B cell (primary cell): ENCODE results near the gene ATRNL1. TPM values are rescaled to one million over a fixed set of nuclear protein-coding genes. Genes with fewer than 3 reads are reported as not detected.

Source experiments
- ATAC-seq: fragments of 200-7000 bp; cut with Tn5 transposase; one replicate; pipeline ENCODE4 v1.10.0; 2021; ENCODE audit warnings: low read depth, mild to moderate bottlenecking, moderate number of reproducible peaks, moderate library complexity
- CTCF ChIA-PET: fragments of 350-600 bp; sonication (Branson Sonifier 250); formaldehyde crosslinking; loops from one replicate; lab custom pipeline; 2021; ENCODE audit warnings: antibody characterized with exemption, inconsistent platforms; lab: Charles Lee
- POLR2A ChIA-PET: fragments of 350-600 bp; sonication (Branson Sonifier 250); formaldehyde crosslinking; loops from one replicate; lab custom pipeline; 2021; ENCODE audit warnings: antibody characterized with exemption; lab: Charles Lee
- DNase-seq: peaks from one replicate; pipeline ENCODE4 v3.0.0; 2013
- H2AFZ ChIP-seq: 2 replicates; pipeline ENCODE4 v1.6.1; 2012; ENCODE audit warnings: mild to moderate bottlenecking, low read depth, low read length; ENCODE audit not compliant: insufficient read depth, poor library complexity, severe bottlenecking
- H3K27ac ChIP-seq, 2 donors: 1 replicate in 1 of 2; 2 replicates in 1 of 2; pipeline ENCODE4 v1.5.1; 2012 to 2013; ENCODE audit warnings: low read length in 2 of 2, mild to moderate bottlenecking in 2 of 2, moderate library complexity in 1 of 2
- H3K27me3 ChIP-seq, 4 experiments: fragments of 200-600 bp in 1 of 4; sonication (generic) in 1 of 4; replicated peaks in 1 of 4; 1 replicate in 2 of 4; 2 replicates in 2 of 4; pipeline versions ENCODE4 v1.6.1 to v1.7.0; 2013 to 2016; ENCODE audit warnings: low read length in 3 of 4, mild to moderate bottlenecking in 2 of 4, mixed read lengths in 1 of 4, moderate library complexity in 1 of 4; ENCODE audit not compliant: insufficient read depth in 4 of 4, control insufficient read depth in 3 of 4; ENCODE audit errors: control extremely low read depth in 1 of 4
- H3K36me3 ChIP-seq, 2 experiments: replicated peaks in 1 of 2; 1 replicate in 1 of 2; 2 replicates in 1 of 2; pipeline versions ENCODE4 v1.6.1 to v1.7.1; 2013; ENCODE audit warnings: low read length in 1 of 2; ENCODE audit not compliant: insufficient read depth in 2 of 2, control insufficient read depth in 1 of 2; ENCODE audit errors: control extremely low read depth in 1 of 2, extremely low read depth in 1 of 2
- H3K4me1 ChIP-seq, 2 donors: fragments of 200-600 bp in 1 of 2; sonication (generic) in 1 of 2; 1 replicate in 1 of 2; 2 replicates in 1 of 2; pipeline versions ENCODE4 v1.5.1 to v1.6.1; 2013 to 2017; ENCODE audit warnings: low read length in 2 of 2; ENCODE audit not compliant: control insufficient read depth in 2 of 2, insufficient read depth in 2 of 2
- H3K4me2 ChIP-seq: replicated peaks from 2 replicates; pipeline ENCODE3; 2012; ENCODE audit warnings: mild to moderate bottlenecking, low read depth, low read length; ENCODE audit not compliant: poor library complexity, severe bottlenecking
- H3K4me3 ChIP-seq, 5 experiments: fragments of 200-600 bp in 1 of 5; sonication (generic) in 1 of 5; 1 replicate in 3 of 5; 2 replicates in 2 of 5; pipeline versions ENCODE4 v1.5.1 to v1.7.0; 2011 to 2016; ENCODE audit warnings: low read length in 4 of 5, mild to moderate bottlenecking in 4 of 5, low read depth in 2 of 5, control low read depth in 1 of 5, moderate library complexity in 1 of 5; ENCODE audit not compliant: insufficient read depth in 1 of 5; ENCODE audit errors: control extremely low read depth in 1 of 5, extremely low read depth in 1 of 5
- H3K79me2 ChIP-seq: fragments of 200-600 bp; sonication (generic); one replicate; pipeline ENCODE4 v1.6.0; 2016; ENCODE audit warnings: low read length; ENCODE audit not compliant: control insufficient read depth, insufficient read depth
- H3K9ac ChIP-seq: fragments of 200-600 bp; sonication (generic); 2 replicates; pipeline ENCODE4 v1.6.1; 2017; ENCODE audit warnings: mild to moderate bottlenecking, low read length, moderate library complexity
- H3K9me3 ChIP-seq, 3 donors: one replicate each; pipeline versions ENCODE4 v1.6.1 to v1.7.1; 2013; ENCODE audit warnings: low read length in 2 of 3; ENCODE audit not compliant: control insufficient read depth in 2 of 3, insufficient read depth in 1 of 3; ENCODE audit errors: control extremely low read depth in 1 of 3
- H4K20me1 ChIP-seq: 2 replicates; pipeline ENCODE4 v1.6.0; 2012; ENCODE audit warnings: mild to moderate bottlenecking, low read length; ENCODE audit not compliant: insufficient read depth, control insufficient read depth, poor library complexity, severe bottlenecking
- H3K27ac Mint-ChIP-seq: one replicate; pipeline ENCODE4 v1.8.0; 2021; ENCODE audit warnings: mixed read lengths
- H3K27me3 Mint-ChIP-seq: one replicate; pipeline ENCODE4 v1.8.0; 2021; ENCODE audit warnings: mixed read lengths
- H3K4me1 Mint-ChIP-seq: one replicate; pipeline ENCODE4 v1.8.0; 2021; ENCODE audit warnings: mixed read lengths
- H3K4me3 Mint-ChIP-seq: one replicate; pipeline ENCODE4 v1.8.0; 2021; ENCODE audit warnings: mixed read lengths
- H3K9me3 Mint-ChIP-seq: one replicate; pipeline ENCODE4 v1.8.0; 2022; ENCODE audit warnings: mixed read lengths; ENCODE audit not compliant: insufficient read depth
- CTCF ChIP-seq: fragments of 200-600 bp; IDR thresholded peaks from one replicate; pipeline ENCODE4 v1.8.0; 2022; ENCODE audit warnings: antibody characterized with exemption, mild to moderate bottlenecking
- EZH2 ChIP-seq: IDR thresholded peaks from 2 replicates; pipeline ENCODE4 v1.6.1; 2012; ENCODE audit warnings: borderline replicate concordance, low read depth, mild to moderate bottlenecking, moderate library complexity, low read length; ENCODE audit not compliant: insufficient read depth, poor library complexity, severe bottlenecking
- WGBS: methylation state at CpG from one replicate; pipeline ENCODE4 v1.1.5; 2013; ENCODE audit warnings: missing lambda C conversion rate; ENCODE audit not compliant: insufficient coverage; 5-methylcytosine and 5-hydroxymethylcytosine counted together
- intact Hi-C: fragments of 100-400 bp; cut with micrococcal nuclease; formaldehyde crosslinking; loops from one replicate; pipeline ENCODE4 v1.10.0; 2022
- polyA plus RNA-seq: library from polyadenylated mRNA; depleted of rRNA; stranded (reverse); fragments of >200 nt; gene quantifications from 2 replicates; pipeline ENCODE4 v1.2.3, GENCODE V29; 2012
- total RNA-seq, 2 donors: library from RNA; stranded (reverse); fragments of 120-200 nt in 1 of 2; gene quantifications; 1 replicate in 1 of 2; 2 replicates in 1 of 2; pipeline versions ENCODE4 v1.2.3 to v1.2.4, GENCODE V29; 2013 to 2022

ATRNL1 gene
- total and polyA plus RNA-seq, 2 donors (not counting 1 experiment from before 2014, with no cell fraction given) = 0.24 to 2.2 TPM

DNA sequence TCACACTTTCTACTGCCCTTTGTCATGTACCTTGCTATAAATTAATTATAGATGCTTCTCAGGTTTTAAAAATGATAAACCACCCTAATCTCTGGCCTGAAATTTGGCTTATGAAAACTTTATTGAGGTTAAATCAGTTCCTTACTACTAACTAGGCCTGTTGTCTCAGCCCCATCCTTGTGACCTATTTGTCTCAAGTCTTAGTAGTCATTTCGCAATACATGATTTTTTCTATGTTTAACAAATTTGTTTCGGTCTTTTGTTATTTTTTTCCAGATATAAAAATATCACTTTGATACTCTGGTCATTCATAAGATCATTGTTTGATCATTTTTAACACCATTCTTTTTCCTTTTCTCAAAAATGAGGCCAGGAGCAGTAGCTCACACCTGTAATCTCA, 768.3 kb downstream of the ATRNL1 start:
- Histone ChIP-seq H3K4me2 (no peak overlapping the region), H3K4me3 (no peak overlapping the region), H3K4me1 (no peaks in the 10 kb centered on the region), H3K9me3 (no peaks in the 10 kb centered on the region), H3K79me2 (no peaks in the 10 kb centered on the region), H4K20me1 (no peaks in the 10 kb centered on the region), H3K9ac (no peak overlapping the region), H3K27me3 (no peaks in the 10 kb centered on the region), H3K36me3 (no peaks in the 10 kb centered on the region), H3K27ac (no peak overlapping the region), H2AFZ (no peak overlapping the region)
- peaks cover 4% of the 10 kb centered on the region for H3K9me3 Mint-ChIP-seq
- DNase-seq = no peak
- ChIA-PET CTCF (no interaction called here), POLR2A (no interaction called here)
- no peak for ATAC-seq
- H3K4me3 Mint-ChIP-seq = no peak overlapping the region
- H3K4me1 Mint-ChIP-seq = no peaks in the 10 kb centered on the region
- no peak for TF ChIP-seq CTCF
- TF ChIP-seq EZH2 = no peak
- no peaks in the 10 kb centered on the region for H3K27me3 Mint-ChIP-seq
- no CpG with 5 or more reads among the region's 2 CpGs for WGBS
- intact Hi-C loops = no loop called here
- H3K27ac Mint-ChIP-seq = no peak overlapping the region

GRCh38 chr10:115861864-115862263, 768.7 kb downstream of the ATRNL1 start:
- intact Hi-C loops = no loop called here

More at GRCh38 chr10:115861864-115862263, 768.7 kb downstream of the ATRNL1 start:
- no peak for ATAC-seq
- H3K36me3 ChIP-seq = no peaks in the 10 kb centered on the region
- no CpG with 5 or more reads among the region's 1 CpG for WGBS
- H2AFZ ChIP-seq = no peak overlapping the region
- no peak overlapping the region for H3K9ac ChIP-seq
- no peak for DNase-seq
- Mint-ChIP-seq H3K4me1 (no peaks in the 10 kb centered on the region), H3K4me3 (no peak overlapping the region), H3K27me3 (no peaks in the 10 kb centered on the region), H3K9me3 (peaks cover 4% of the 10 kb centered on the region), H3K27ac (no peak overlapping the region)
- TF ChIP-seq CTCF (no peak), EZH2 (no peak)
- no peak overlapping the region for H3K4me3 ChIP-seq
- H3K9me3 ChIP-seq = no peaks in the 10 kb centered on the region
- no peak overlapping the region for H3K27ac ChIP-seq
- H4K20me1 ChIP-seq = no peaks in the 10 kb centered on the region
- no peak overlapping the region for H3K4me2 ChIP-seq
- H3K79me2 ChIP-seq = no peaks in the 10 kb centered on the region
- no peaks in the 10 kb centered on the region for H3K27me3 ChIP-seq
- no peaks in the 10 kb centered on the region for H3K4me1 ChIP-seq
- POLR2A ChIA-PET = no interaction called here
- CTCF ChIA-PET = no interaction called here
